Muscle of leg (tissue), 11 donors: ENCODE results near the gene OR6N2. TPM values are rescaled to one million over a fixed set of nuclear protein-coding genes. Genes with fewer than 3 reads are reported as not detected.

ENCODE experiments used
- DNase-seq: peaks from one replicate; pipeline ENCODE4 v3.0.0; 2013
- H3K27ac ChIP-seq: one replicate; pipeline ENCODE4 v1.5.1; 2013; ENCODE audit warnings: mild to moderate bottlenecking, low read length, control low read depth
- H3K27me3 ChIP-seq: one replicate; pipeline ENCODE4 v1.6.1; 2013; ENCODE audit warnings: low read length; ENCODE audit not compliant: control insufficient read depth, insufficient read depth
- H3K36me3 ChIP-seq: one replicate; pipeline ENCODE4 v1.6.1; 2013; ENCODE audit warnings: low read length; ENCODE audit not compliant: control insufficient read depth, insufficient read depth
- H3K4me1 ChIP-seq: one replicate; pipeline ENCODE4 v1.6.1; 2013; ENCODE audit warnings: low read length; ENCODE audit not compliant: control insufficient read depth, insufficient read depth
- H3K4me3 ChIP-seq: one replicate; pipeline ENCODE4 v1.5.1; 2013; ENCODE audit warnings: low read length, control low read depth
- H3K9me3 ChIP-seq: replicated peaks from 2 replicates; pipeline ENCODE4 v1.6.1; 2013; ENCODE audit warnings: low read depth, low read length; ENCODE audit not compliant: control insufficient read depth
- WGBS: methylation state at CpG from one replicate; pipeline ENCODE4 v1.1.5; 2013; ENCODE audit warnings: missing lambda C conversion rate; ENCODE audit not compliant: insufficient coverage; 5-methylcytosine and 5-hydroxymethylcytosine counted together
- polyA plus RNA-seq, 8 donors: library from polyadenylated mRNA; unstranded; fragments of 120-200 nt; gene quantifications; one replicate each; pipeline versions ENCODE4 v1.2.1 to v1.2.3, GENCODE V29; 2013; ENCODE audit warnings: inconsistent platforms in 1 of 8, low replicate concordance in 1 of 8; ENCODE audit not compliant: insufficient read length in 8 of 8, insufficient read depth in 1 of 8
- total RNA-seq: library from RNA; stranded (reverse); fragments of 120-200 nt; gene quantifications from one replicate; pipeline ENCODE4 v1.2.4, GENCODE V29; 2013

The OR6N2 gene
- total and polyA plus RNA-seq, 9 donors = not detected

DNA sequence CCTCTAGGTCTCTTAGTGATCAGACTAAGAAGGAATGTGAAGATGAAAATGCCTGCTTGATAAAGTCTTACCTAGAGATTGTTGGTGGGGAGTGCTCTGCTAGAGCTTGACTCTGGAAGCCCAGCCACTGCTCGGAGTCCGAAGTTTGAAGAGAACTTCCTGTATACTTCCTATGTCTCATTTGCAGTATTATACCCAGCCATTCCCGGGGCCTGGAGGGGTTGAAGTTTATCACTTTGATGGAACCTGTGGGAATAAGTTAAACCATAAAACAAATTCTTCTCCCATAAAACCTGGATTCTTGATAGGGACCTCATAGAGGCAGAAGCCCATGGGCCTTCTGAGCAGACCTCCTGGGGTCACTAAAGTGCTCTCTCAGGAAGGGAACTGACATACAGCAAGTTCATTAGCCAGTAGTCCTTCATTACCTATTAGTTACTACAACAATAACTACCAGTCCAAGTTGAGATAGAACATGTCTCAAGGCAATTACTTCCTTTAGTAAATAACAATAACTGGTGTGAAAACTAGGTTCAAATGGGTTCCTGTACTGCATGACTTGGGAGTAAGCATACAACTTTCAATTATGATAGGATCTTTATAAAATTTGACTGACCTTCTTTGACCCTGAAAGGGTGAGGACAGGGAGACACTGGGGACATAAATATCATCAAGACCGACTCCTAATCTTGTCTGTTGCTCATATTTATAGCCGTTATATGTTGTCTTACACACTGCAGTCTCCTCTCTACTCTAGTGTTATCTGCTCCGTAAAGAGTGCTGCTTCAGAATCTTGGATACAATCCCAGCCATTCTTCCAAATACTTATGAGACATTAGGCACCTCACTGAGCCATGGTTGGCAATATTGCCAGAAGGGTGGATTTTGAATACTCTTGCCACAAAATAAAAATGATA, 8.8 kb downstream of the OR6N2 start, which contains the start of gene OR6N1:
Gene OR6N1 (minus strand): TSS at position 246 of the 917 bp plus-strand sequence. CDS start 5,513 bp downstream, outside the sequence.
- H3K9me3 ChIP-seq = no peaks in the 10 kb centered on the region
- no peak for DNase-seq
- H3K4me1 ChIP-seq = no peaks in the 10 kb centered on the region
- WGBS = 66% methylated on average over 2 of the region's 6 CpGs
- no peak within 1 kb of the TSS for H3K27ac ChIP-seq
- no peak within 1 kb of the TSS for H3K4me3 ChIP-seq
- H3K27me3 ChIP-seq = no peaks in the 10 kb centered on the region
- H3K36me3 ChIP-seq = no peaks in the 10 kb centered on the region

DNA sequence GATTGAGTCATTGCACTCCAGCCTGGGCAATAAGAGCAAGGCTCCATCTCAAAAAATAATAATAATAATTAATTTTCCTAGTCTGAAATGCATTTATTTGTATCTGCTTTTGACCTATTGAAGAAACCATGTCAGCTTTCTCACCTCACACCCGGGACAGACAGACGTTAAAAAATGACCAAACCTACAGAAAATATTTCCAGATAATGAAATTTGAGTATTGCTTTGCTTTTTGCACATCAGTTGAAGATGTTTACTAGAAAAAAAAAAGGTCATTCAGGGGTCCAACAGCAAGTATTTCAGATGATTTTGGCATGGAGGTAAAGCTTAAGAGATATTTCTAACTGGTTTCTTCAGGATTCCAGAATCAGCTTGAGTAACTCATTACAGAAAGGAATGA, 26.6 kb downstream of the OR6N2 start, which contains the start of gene OR6K6:
Gene OR6K6 (plus strand): TSS at position 301 of the 400 bp plus-strand sequence. CDS start 168 bp downstream, outside the sequence.
- no peaks in the 10 kb centered on the region for H3K36me3 ChIP-seq
- H3K27ac ChIP-seq = no peak within 1 kb of the TSS
- no CpG with 5 or more reads among the region's 2 CpGs for WGBS
- no peaks in the 10 kb centered on the region for H3K27me3 ChIP-seq
- H3K4me1 ChIP-seq = no peaks in the 10 kb centered on the region
- no peak for DNase-seq
- H3K4me3 ChIP-seq = no peak within 1 kb of the TSS
- no peaks in the 10 kb centered on the region for H3K9me3 ChIP-seq

DNA sequence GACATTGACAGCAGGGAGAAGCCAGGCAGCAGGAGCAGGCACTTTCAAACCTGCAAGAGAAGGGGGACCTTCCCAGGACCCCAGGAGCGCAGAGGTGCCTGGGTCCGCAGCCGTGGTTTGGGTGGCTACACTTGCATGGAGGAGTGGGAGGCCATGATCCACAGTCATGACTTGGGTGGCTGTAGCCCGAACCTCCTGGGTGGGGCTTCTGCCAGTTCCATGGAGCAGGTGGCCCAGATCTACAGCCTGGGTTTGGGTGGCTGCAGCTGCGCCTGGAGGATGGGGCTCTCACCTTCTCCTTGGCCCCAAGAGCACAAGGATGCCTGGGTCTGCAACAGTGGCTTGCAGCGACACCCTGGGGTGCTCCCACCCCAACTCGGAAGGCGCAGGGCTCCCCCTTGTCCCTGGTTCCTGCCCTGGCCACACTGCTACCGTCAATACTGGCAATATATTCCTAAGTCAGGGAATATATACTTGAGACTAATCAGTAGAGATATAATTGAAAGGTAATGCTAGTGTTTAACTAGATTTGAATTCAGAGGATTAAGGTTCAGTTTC, 28.8 kb downstream of the OR6N2 start:
- Histone ChIP-seq H3K9me3 (no peaks in the 10 kb centered on the region), H3K27me3 (no peaks in the 10 kb centered on the region), H3K36me3 (no peaks in the 10 kb centered on the region), H3K27ac (no peak overlapping the region), H3K4me1 (no peaks in the 10 kb centered on the region), H3K4me3 (no peak overlapping the region)
- 96% methylated on average over 5 of the region's 9 CpGs for WGBS
- DNase-seq = no peak

- Histone ChIP-seq H3K27ac (no peak overlapping the region), H3K27me3 (no peaks in the 10 kb centered on the region), H3K4me3 (no peak overlapping the region), H3K4me1 (no peaks in the 10 kb centered on the region), H3K36me3 (no peaks in the 10 kb centered on the region), H3K9me3 (no peaks in the 10 kb centered on the region)
- DNase-seq = no peak
Observed at GRCh38 chr1:158735848-158736247, 45.2 kb downstream of the OR6N2 start.

GRCh38 chr1:158732524-158732923, 48.5 kb downstream of the OR6N2 start:
- Histone ChIP-seq H3K4me3 (no peak overlapping the region), H3K27me3 (no peaks in the 10 kb centered on the region), H3K9me3 (no peaks in the 10 kb centered on the region), H3K27ac (no peak overlapping the region), H3K4me1 (no peaks in the 10 kb centered on the region), H3K36me3 (no peaks in the 10 kb centered on the region)
- DNase-seq = no peak
- 20% methylated on average over 1 of the region's 2 CpGs for WGBS

- no peak for DNase-seq
- Histone ChIP-seq H3K4me1 (no peaks in the 10 kb centered on the region), H3K36me3 (no peaks in the 10 kb centered on the region), H3K9me3 (no peaks in the 10 kb centered on the region), H3K27ac (no peak overlapping the region), H3K4me3 (no peak overlapping the region), H3K27me3 (no peaks in the 10 kb centered on the region)
- WGBS = 79% methylated on average over 4 of the region's 4 CpGs
Observed at GRCh38 chr1:158731707-158732106, 49.3 kb downstream of the OR6N2 start.

GRCh38 chr1:158730453-158730852, 50.6 kb downstream of the OR6N2 start:
- H3K27ac ChIP-seq = no peak overlapping the region
- H3K4me3 ChIP-seq = no peak overlapping the region
- DNase-seq = no peak
- no peaks in the 10 kb centered on the region for H3K9me3 ChIP-seq
- no peaks in the 10 kb centered on the region for H3K36me3 ChIP-seq
- no CpG with 5 or more reads among the region's 4 CpGs for WGBS
- H3K4me1 ChIP-seq = no peaks in the 10 kb centered on the region
- no peaks in the 10 kb centered on the region for H3K27me3 ChIP-seq

DNA sequence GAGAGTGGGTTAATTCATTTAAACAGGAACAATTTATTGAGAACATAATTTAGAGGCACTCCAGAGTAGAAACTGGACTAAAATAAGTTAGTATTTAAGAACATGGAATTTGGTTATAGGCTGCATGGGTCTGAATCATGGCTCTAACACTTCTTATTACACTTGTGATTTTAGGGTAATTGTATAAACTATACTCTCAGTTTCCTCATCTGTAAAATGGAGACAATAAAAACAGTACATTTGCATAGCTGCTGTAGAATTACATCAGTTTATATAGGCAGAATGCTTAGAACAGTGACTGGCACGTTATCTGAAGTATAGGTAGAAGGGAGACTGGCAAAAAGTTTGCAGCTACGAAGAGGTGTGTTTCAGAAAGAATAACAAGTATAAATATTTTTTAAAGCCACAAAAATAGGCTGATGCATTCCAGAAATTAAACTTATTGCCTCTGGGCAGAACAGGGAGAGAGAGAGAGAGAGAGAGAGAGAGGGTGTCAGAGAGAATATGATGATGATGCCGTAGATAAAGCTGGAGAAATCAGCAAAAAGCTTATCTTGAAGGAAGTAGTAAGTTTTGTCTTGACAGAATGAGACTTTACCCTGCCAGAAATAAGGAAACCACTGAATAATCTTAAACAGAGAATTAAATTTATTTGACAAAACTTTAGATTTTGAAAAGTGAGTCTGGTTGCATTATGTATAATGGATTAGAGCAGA, 52.3 kb downstream of the OR6N2 start:
- no peaks in the 10 kb centered on the region for H3K9me3 ChIP-seq
- H3K27ac ChIP-seq = no peak overlapping the region
- H3K27me3 ChIP-seq = no peaks in the 10 kb centered on the region
- no peaks in the 10 kb centered on the region for H3K4me1 ChIP-seq
- H3K4me3 ChIP-seq = no peak overlapping the region
- WGBS = no CpG with 5 or more reads among the region's 3 CpGs
- no peak for DNase-seq
- H3K36me3 ChIP-seq = no peaks in the 10 kb centered on the region

DNA sequence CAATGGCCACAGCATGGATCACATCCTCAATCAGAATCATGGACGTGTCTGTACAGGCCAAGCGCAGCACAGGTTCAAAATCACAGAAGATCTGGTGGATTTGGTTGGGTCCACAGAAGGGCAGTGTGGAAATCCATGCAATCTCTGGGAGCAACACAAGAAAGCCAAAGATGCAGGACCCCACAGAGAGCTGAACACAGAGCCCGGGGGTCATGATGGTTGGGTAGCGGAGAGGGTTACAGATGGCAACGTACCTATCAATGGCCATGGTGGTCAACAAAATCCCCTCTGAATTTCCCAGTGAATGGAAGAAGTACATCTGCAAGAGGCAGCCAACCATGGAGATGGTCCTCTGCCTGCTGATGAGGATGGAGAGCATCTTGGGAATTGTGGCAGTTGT, 56.6 kb downstream of the OR6N2 start:
- Histone ChIP-seq H3K27me3 (no peaks in the 10 kb centered on the region), H3K4me1 (no peaks in the 10 kb centered on the region), H3K27ac (no peak overlapping the region), H3K36me3 (no peaks in the 10 kb centered on the region), H3K9me3 (no peaks in the 10 kb centered on the region), H3K4me3 (no peak overlapping the region)
- no peak for DNase-seq
- WGBS = 88% methylated on average over 5 of the region's 5 CpGs
